Testis (tissue), 3 donors: ENCODE results near the gene DEF6. TPM values are rescaled to one million over a fixed set of nuclear protein-coding genes. Genes with fewer than 3 reads are reported as not detected.

Experiments used
- DNase-seq: peaks from one replicate; pipeline ENCODE4 v3.0.0-alpha.2; 2019
- H3K27ac ChIP-seq, 2 donors: fragments of 200-600 bp; sonication (generic); one replicate each; pipeline ENCODE4 v1.5.1; 2019
- H3K27me3 ChIP-seq: fragments of 200-600 bp; sonication (generic); one replicate; pipeline ENCODE4 v1.5.1; 2019
- H3K36me3 ChIP-seq: fragments of 200-600 bp; sonication (generic); one replicate; pipeline ENCODE4 v1.5.1; 2017; ENCODE audit warnings: low read depth; ENCODE audit errors: missing control alignments
- H3K4me1 ChIP-seq: fragments of 200-600 bp; sonication (generic); one replicate; pipeline ENCODE4 v1.5.1; 2019
- H3K4me3 ChIP-seq, 2 donors: fragments of 200-600 bp; sonication (generic); one replicate each; pipeline ENCODE4 v1.5.1; 2017 to 2019
- H3K9me3 ChIP-seq: fragments of 200-600 bp; sonication (generic); one replicate; pipeline ENCODE4 v1.5.1; 2017
- CTCF ChIP-seq, 3 experiments: fragments of 450-650 bp in 2 of 3; fragments of 200-600 bp in 1 of 3; sonication (generic) in 1 of 3; IDR thresholded peaks; one replicate each; pipeline ENCODE4 v1.5.1; 2016 to 2019; ENCODE audit warnings: antibody characterized with exemption in 3 of 3, mild to moderate bottlenecking in 2 of 3, moderate library complexity in 1 of 3
- POLR2A ChIP-seq: fragments of 450-650 bp; IDR thresholded peaks from one replicate; pipeline ENCODE4 v1.6.1; 2017; ENCODE audit warnings: antibody characterized with exemption, mild to moderate bottlenecking, moderate library complexity
- WGBS, 2 donors: methylation state at CpG; one replicate each; pipeline ENCODE4 v1.1.5; 2018; 5-methylcytosine and 5-hydroxymethylcytosine counted together
- intact Hi-C: fragments of 100-400 bp; cut with DNase I; formaldehyde crosslinking; loops from one replicate; pipeline ENCODE4 v1.15.1; 2023; ENCODE audit warnings: low total_unique reads
- polyA plus RNA-seq: library from polyadenylated mRNA; stranded (reverse); fragments of 350-450 nt; fragmentation: Illumina TruSeq; extraction: RNeasy Lipid Tissue Mini Kit (QIAGEN cat#74804); gene quantifications from one replicate; pipeline ENCODE4 v1.2.3, GENCODE V29; 2014; ENCODE audit warnings: low read depth, low replicate concordance; ENCODE audit not compliant: insufficient read depth
- total RNA-seq, 2 donors: library from RNA; depleted of rRNA; stranded (reverse); fragments of >200 nt; gene quantifications; one replicate each; pipeline ENCODE4 v1.2.3, GENCODE V29; 2016

The DEF6 gene
- total and polyA plus RNA-seq, 3 donors from 2014 or later = 13.1 to 29.5 (median 20.9) TPM

DNA sequence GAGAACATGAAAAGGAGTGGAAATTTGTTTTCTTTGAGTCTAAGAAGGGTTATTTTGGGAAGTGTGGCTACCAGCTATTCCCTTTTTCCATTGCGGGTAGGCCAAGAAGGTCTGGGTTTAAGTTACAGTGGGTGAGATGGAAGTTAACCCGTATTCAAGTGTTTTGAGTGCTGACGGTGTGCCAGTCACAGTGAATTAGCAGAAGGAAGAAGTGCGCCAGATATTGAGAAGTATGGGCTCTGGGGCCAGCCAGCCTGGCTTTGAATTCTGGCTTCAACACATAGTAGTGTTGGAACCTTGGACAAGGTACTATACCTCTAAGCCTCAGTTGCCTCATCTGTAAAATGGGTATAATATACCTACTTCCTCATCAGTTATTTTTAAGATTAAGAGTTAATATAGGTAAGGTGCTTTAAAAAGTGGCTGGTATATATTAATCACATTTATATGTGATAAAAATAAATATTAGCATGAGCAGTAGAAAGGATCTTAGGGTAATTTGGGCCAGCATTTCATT lies 21.8 kb upstream of the DEF6 start:
- Histone ChIP-seq H3K27me3 (no peaks in the 10 kb centered on the region), H3K27ac (no peak overlapping the region), H3K4me1 (peaks cover 3% of the 10 kb centered on the region), H3K9me3 (no peaks in the 10 kb centered on the region), H3K4me3 (no peak overlapping the region), H3K36me3 (no peaks in the 10 kb centered on the region)
- no peak for TF ChIP-seq POLR2A
- 64 to 79% methylated on average over 4 of the region's 4 CpGs for WGBS, 2 donors
- DNase-seq = no peak
- intact Hi-C loops = no loop called here

- intact Hi-C loops = no loop called here
- Histone ChIP-seq H3K36me3 (no peaks in the 10 kb centered on the region), H3K27ac (no peak overlapping the region), H3K4me3 (no peak overlapping the region), H3K4me1 (peaks cover 3% of the 10 kb centered on the region), H3K9me3 (no peaks in the 10 kb centered on the region), H3K27me3 (no peaks in the 10 kb centered on the region)
- 89 to 97% methylated on average over 3 of the region's 3 CpGs for WGBS, 2 donors
- TF ChIP-seq POLR2A (no peak), CTCF (IDR thresholded peaks at IDR 0.05) (no peak)
- DNase-seq = no peak
Observed at GRCh38 chr6:35278708-35279107, 18.9 kb upstream of the DEF6 start.

DNA sequence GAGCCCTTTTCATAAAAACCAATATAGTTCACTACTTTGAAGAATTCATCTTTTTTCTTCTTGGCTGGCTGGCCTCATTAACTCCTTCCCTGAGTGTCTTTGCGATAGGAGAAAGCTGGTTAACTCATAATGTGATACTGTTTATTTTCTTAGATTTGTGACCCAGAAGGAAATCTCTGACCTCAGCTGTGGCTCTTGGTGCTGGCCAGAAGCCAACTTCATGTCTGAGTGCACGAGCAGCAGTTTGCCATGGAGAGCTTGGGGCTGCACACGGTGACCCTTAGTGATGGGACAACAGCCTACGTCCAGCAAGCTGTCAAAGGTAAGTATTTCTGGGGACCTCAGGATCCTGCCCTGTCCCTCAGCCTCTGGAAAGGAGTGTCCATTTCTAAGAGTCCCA lies 16.7 kb upstream of the DEF6 start:
- no peak for DNase-seq
- H3K4me3 ChIP-seq = no peak overlapping the region
- intact Hi-C loops = no loop called here
- peaks cover 3% of the 10 kb centered on the region for H3K4me1 ChIP-seq
- H3K9me3 ChIP-seq = no peaks in the 10 kb centered on the region
- H3K27ac ChIP-seq = no peak overlapping the region
- H3K36me3 ChIP-seq = no peaks in the 10 kb centered on the region
- WGBS, 2 donors = 63 to 74% methylated on average over 4 of the region's 4 CpGs
- TF ChIP-seq CTCF (IDR thresholded peaks at IDR 0.05) (no peak), POLR2A (no peak)
- no peaks in the 10 kb centered on the region for H3K27me3 ChIP-seq

GRCh38 chr6:35282472-35282871 lies 15.1 kb upstream of the DEF6 start:
- Histone ChIP-seq H3K27me3 (no peaks in the 10 kb centered on the region), H3K36me3 (no peaks in the 10 kb centered on the region), H3K4me3 (no peak overlapping the region), H3K9me3 (no peaks in the 10 kb centered on the region), H3K4me1 (peaks cover 3% of the 10 kb centered on the region), H3K27ac (no peak overlapping the region)
- TF ChIP-seq CTCF (IDR thresholded peaks at IDR 0.05) = no peak
- no peak for TF ChIP-seq POLR2A
- DNase-seq = no peak
- intact Hi-C loops = no loop called here
- 91 to 95% methylated on average over 2 of the region's 2 CpGs for WGBS, 2 donors

GRCh38 chr6:35283361-35283760 lies 14.3 kb upstream of the DEF6 start:
- H3K27ac ChIP-seq = no peak overlapping the region
- intact Hi-C loops = no loop called here
- TF ChIP-seq POLR2A (no peak), CTCF (IDR thresholded peaks at IDR 0.05) (no peak)
- 88 to 90% methylated on average over 2 of the region's 2 CpGs for WGBS, 2 donors
- H3K27me3 ChIP-seq = no peaks in the 10 kb centered on the region
- H3K9me3 ChIP-seq = no peaks in the 10 kb centered on the region
- no peaks in the 10 kb centered on the region for H3K36me3 ChIP-seq
- no peak for DNase-seq
- peaks cover 3% of the 10 kb centered on the region for H3K4me1 ChIP-seq
- no peak overlapping the region for H3K4me3 ChIP-seq
